Endothelial cell (in vitro differentiated cells): ENCODE measurements around the gene CDC123. TPM values are rescaled to one million over a fixed set of nuclear protein-coding genes. Genes with fewer than 3 reads are reported as not detected.
"Not testable (repeated sequence)": the region's sequence is repeated elsewhere in the genome, so short reads cannot be mapped to it uniquely, and the experiment has no call there.

Experiments
- DNase-seq: peaks from one replicate; pipeline ENCODE4 v3.0.0; 2021; ENCODE audit warnings: low spot score
- H3K27ac Mint-ChIP-seq: one replicate; pipeline ENCODE4 v1.8.0; 2021; ENCODE audit warnings: mixed read lengths, inconsistent platforms; ENCODE audit not compliant: unreplicated experiment
- H3K27me3 Mint-ChIP-seq: one replicate; pipeline ENCODE4 v1.8.0; 2021; ENCODE audit warnings: mild to moderate bottlenecking, moderate library complexity, mixed read lengths, inconsistent platforms; ENCODE audit not compliant: unreplicated experiment
- H3K36me3 Mint-ChIP-seq: one replicate; pipeline ENCODE4 v1.8.0; 2021; ENCODE audit warnings: mild to moderate bottlenecking, low read depth, mixed read lengths, inconsistent platforms; ENCODE audit not compliant: unreplicated experiment
- H3K4me1 Mint-ChIP-seq: one replicate; pipeline ENCODE4 v1.8.0; 2021; ENCODE audit warnings: mild to moderate bottlenecking, mixed read lengths, inconsistent platforms; ENCODE audit not compliant: unreplicated experiment
- H3K4me3 Mint-ChIP-seq: one replicate; pipeline ENCODE4 v1.8.0; 2021; ENCODE audit warnings: mild to moderate bottlenecking, mixed read lengths, inconsistent platforms; ENCODE audit not compliant: unreplicated experiment
- H3K9me3 Mint-ChIP-seq: one replicate; pipeline ENCODE4 v1.8.0; 2021; ENCODE audit warnings: mixed read lengths, inconsistent platforms; ENCODE audit not compliant: unreplicated experiment
- CTCF ChIP-seq: fragments of 200-600 bp; sonication (generic); IDR thresholded peaks from one replicate; pipeline ENCODE4 v1.5.0; 2021; ENCODE audit warnings: antibody characterized with exemption; ENCODE audit not compliant: unreplicated experiment
- total RNA-seq: library from RNA; stranded (reverse); fragmentation: NEBNext Ultra II Directional; extraction: Animal tissue kit (Norgen Biotek cat#: 25700); gene quantifications from one replicate; pipeline ENCODE4 v1.2.1, GENCODE V29; 2021; ENCODE audit not compliant: unreplicated experiment

Gene CDC123
- total RNA-seq, 1 donor from 2014 or later: 85.9 TPM

- peak overlapping the region; percentile 38 for H3K4me3 Mint-ChIP-seq
- DNase-seq: peak; percentile 80
- no peaks in the 10 kb centered on the region for H3K9me3 Mint-ChIP-seq
- no peaks in the 10 kb centered on the region for H3K36me3 Mint-ChIP-seq
- H3K27ac Mint-ChIP-seq: no peak overlapping the region
- TF ChIP-seq CTCF: peak; percentile 41
- no peaks in the 10 kb centered on the region for H3K4me1 Mint-ChIP-seq
- no peaks in the 10 kb centered on the region for H3K27me3 Mint-ChIP-seq
Measured at GRCh38 chr10:12264204-12264940, 68.4 kb downstream of the CDC123 start.

GRCh38 chr10:12269056-12269455 lies 73.1 kb downstream of the CDC123 start:
- Mint-ChIP-seq H3K27ac (no peak overlapping the region), H3K4me1 (no peaks in the 10 kb centered on the region), H3K4me3 (no peak overlapping the region), H3K9me3 (no peaks in the 10 kb centered on the region), H3K36me3 (no peaks in the 10 kb centered on the region), H3K27me3 (no peaks in the 10 kb centered on the region)
- TF ChIP-seq CTCF: no peak
- no peak for DNase-seq

GRCh38 chr10:12271210-12271540 lies 75.2 kb downstream of the CDC123 start:
- no peak overlapping the region for H3K27ac Mint-ChIP-seq
- no peaks in the 10 kb centered on the region for H3K4me1 Mint-ChIP-seq

GRCh38 chr10:12277862-12278261 lies 81.9 kb downstream of the CDC123 start:
- DNase-seq, H3K4me1 Mint-ChIP-seq, H3K27me3 Mint-ChIP-seq, H3K4me3 Mint-ChIP-seq, H3K27ac Mint-ChIP-seq, H3K36me3 Mint-ChIP-seq, H3K9me3 Mint-ChIP-seq: not testable (repeated sequence)

More at GRCh38 chr10:12271210-12271540, 75.2 kb downstream of the CDC123 start:
- TF ChIP-seq CTCF: no peak
- H3K9me3 Mint-ChIP-seq: no peaks in the 10 kb centered on the region
- H3K36me3 Mint-ChIP-seq: no peaks in the 10 kb centered on the region
- no peaks in the 10 kb centered on the region for H3K27me3 Mint-ChIP-seq
- DNase-seq: no peak
- no peak overlapping the region for H3K4me3 Mint-ChIP-seq

- Mint-ChIP-seq H3K27me3 (peaks cover 2% of the 10 kb centered on the region), H3K9me3 (no peaks in the 10 kb centered on the region), H3K36me3 (no peaks in the 10 kb centered on the region), H3K4me1 (no peaks in the 10 kb centered on the region), H3K27ac (no peak overlapping the region), H3K4me3 (no peak overlapping the region)
- no peak for TF ChIP-seq CTCF
- DNase-seq: no peak
Measured at GRCh38 chr10:12279281-12279680, 83.3 kb downstream of the CDC123 start.
